Measurements from ENCODE around the gene SMYD5. TPM values are rescaled to one million over a fixed set of nuclear protein-coding genes. Genes with fewer than 3 reads are reported as not detected.

SMYD5 gene
- polyA plus RNA-seq, 3 donors, result 1.6 to 5.2 (median 1.7) TPM

- Mint-ChIP-seq H3K4me1 (peaks cover 11% of the 10 kb centered on the region), H3K36me3 (peaks cover 42 to 54% of the 10 kb centered on the region in 2 donors), H3K9me3 (no peaks in the 10 kb centered on the region), H3K27ac (peak overlapping the region in 2 of 7 donors; percentile 5 to 56), H3K27me3 (ENCODE audit: low read depth in 3 of 3) (peaks cover 1% of the 10 kb centered on the region in 3 donors), H3K4me3 (no peak overlapping the region)
- Histone ChIP-seq H3K4me1 (ENCODE audit: control insufficient read depth in 1 of 2, insufficient read depth in 2 of 2, low read length in 2 of 2) (peaks cover 0 to 8% of the 10 kb centered on the region in 2 donors), H3K9ac (ENCODE audit: insufficient read depth, low read length, poor library complexity, severe bottlenecking) (no peak overlapping the region), H3K4me3 (replicated peaks in 1 of 3; ENCODE audit: low read depth in 2 of 3, low read length in 3 of 3) (no peak overlapping the region), H4K20me1 (ENCODE audit: insufficient read depth, low read length) (no peaks in the 10 kb centered on the region), H3K36me3 (replicated peaks in 1 of 2; ENCODE audit: control insufficient read depth in 1 of 2, insufficient read depth in 2 of 2, low read length in 2 of 2) (peaks cover 39 to 81% of the 10 kb centered on the region in 2 donors), H3K79me2 (ENCODE audit: insufficient read depth, low read length) (no peaks in the 10 kb centered on the region), H3K27ac (ENCODE audit: low read depth in 1 of 2, low read length in 2 of 2) (no peak overlapping the region), H3K27me3 (ENCODE audit: control insufficient read depth in 2 of 2, insufficient read depth in 2 of 2, low read length in 2 of 2) (no peaks in the 10 kb centered on the region), H3K4me2 (replicated peaks; ENCODE audit: extremely low read depth, low read length, poor library complexity, severe bottlenecking) (no peak overlapping the region), H3K9me3 (replicated peaks in 1 of 2; ENCODE audit: control insufficient read depth in 1 of 2, insufficient read depth in 1 of 2, low read length in 2 of 2) (no peaks in the 10 kb centered on the region), H2AFZ (ENCODE audit: insufficient read depth, low read depth, low read length, poor library complexity, severe bottlenecking) (no peak overlapping the region)
- WGBS (ENCODE audit: insufficient coverage), result 100% methylated on average over 2 of the region's 2 CpGs
- TF ChIP-seq, protein P1, sequence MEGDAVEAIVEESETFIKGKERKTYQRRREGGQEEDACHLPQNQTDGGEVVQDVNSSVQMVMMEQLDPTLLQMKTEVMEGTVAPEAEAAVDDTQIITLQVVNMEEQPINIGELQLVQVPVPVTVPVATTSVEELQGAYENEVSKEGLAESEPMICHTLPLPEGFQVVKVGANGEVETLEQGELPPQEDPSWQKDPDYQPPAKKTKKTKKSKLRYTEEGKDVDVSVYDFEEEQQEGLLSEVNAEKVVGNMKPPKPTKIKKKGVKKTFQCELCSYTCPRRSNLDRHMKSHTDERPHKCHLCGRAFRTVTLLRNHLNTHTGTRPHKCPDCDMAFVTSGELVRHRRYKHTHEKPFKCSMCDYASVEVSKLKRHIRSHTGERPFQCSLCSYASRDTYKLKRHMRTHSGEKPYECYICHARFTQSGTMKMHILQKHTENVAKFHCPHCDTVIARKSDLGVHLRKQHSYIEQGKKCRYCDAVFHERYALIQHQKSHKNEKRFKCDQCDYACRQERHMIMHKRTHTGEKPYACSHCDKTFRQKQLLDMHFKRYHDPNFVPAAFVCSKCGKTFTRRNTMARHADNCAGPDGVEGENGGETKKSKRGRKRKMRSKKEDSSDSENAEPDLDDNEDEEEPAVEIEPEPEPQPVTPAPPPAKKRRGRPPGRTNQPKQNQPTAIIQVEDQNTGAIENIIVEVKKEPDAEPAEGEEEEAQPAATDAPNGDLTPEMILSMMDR (IDR thresholded peaks at IDR 0.05), result no peak
- DNase-seq, result no peak
- intact Hi-C loops (cut with micrococcal nuclease), result no loop called here
These were observed 43.0 kb downstream of the SMYD5 start for GRCh38 chr2:73257021-73257420.

DNA sequence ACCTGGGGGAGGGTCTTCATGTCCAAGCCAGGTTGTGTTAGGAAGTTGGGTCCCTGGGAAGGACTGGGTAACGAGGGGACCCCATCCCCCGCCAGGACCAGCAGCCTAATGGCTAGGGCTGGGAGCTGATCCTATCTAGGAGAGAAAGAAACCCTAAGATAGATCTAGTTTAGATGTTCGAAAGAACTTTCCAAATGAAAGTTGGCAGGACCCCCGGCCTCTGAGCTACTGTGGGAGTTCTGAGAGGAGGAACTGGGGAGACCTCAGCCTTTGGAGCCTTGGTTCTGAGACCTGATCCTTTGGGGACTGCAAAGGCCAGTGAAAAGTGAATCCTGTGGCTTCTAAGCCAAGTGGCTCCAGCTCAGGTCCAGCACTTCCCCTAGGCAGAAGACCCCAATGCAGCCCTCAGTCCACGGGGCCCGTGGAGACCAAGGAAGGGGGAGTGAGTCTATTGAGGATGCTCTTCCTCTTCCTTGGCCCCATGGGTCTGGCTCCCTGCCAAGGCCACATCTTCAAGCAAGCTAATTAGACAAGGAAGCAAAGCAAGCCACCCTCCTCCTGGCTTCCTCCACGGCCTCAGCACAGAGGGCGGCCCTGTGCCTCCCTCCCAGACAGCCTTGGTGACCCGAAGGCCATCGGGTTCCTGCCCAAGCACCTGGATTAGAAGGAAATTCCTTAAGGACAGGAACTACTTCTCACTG lies 43.5 kb downstream of the SMYD5 start:
- peak overlapping the region in 1 of 7 donors; percentile 5 for H3K27ac Mint-ChIP-seq
- Histone ChIP-seq H3K4me3 (replicated peaks in 1 of 3; ENCODE audit: low read depth in 2 of 3, low read length in 3 of 3) (no peak overlapping the region), H3K9ac (ENCODE audit: insufficient read depth, low read length, poor library complexity, severe bottlenecking) (no peak overlapping the region), H3K9me3 (replicated peaks in 1 of 2; ENCODE audit: control insufficient read depth in 1 of 2, insufficient read depth in 1 of 2, low read length in 2 of 2) (no peaks in the 10 kb centered on the region), H3K27me3 (ENCODE audit: control insufficient read depth in 2 of 2, insufficient read depth in 2 of 2, low read length in 2 of 2) (no peaks in the 10 kb centered on the region), H3K27ac (ENCODE audit: low read depth in 1 of 2, low read length in 2 of 2) (no peak overlapping the region), H3K79me2 (ENCODE audit: insufficient read depth, low read length) (no peaks in the 10 kb centered on the region), H3K4me2 (replicated peaks; ENCODE audit: extremely low read depth, low read length, poor library complexity, severe bottlenecking) (no peak overlapping the region), H4K20me1 (ENCODE audit: insufficient read depth, low read length) (no peaks in the 10 kb centered on the region), H3K4me1 (ENCODE audit: control insufficient read depth in 1 of 2, insufficient read depth in 2 of 2, low read length in 2 of 2) (peaks cover 0 to 8% of the 10 kb centered on the region in 2 donors), H2AFZ (ENCODE audit: insufficient read depth, low read depth, low read length, poor library complexity, severe bottlenecking) (no peak overlapping the region), H3K36me3 (replicated peaks in 1 of 2; ENCODE audit: control insufficient read depth in 1 of 2, insufficient read depth in 2 of 2, low read length in 2 of 2) (peaks cover 34 to 80% of the 10 kb centered on the region in 2 donors)
- no peak overlapping the region for H3K4me3 Mint-ChIP-seq
- peaks cover 1% of the 10 kb centered on the region in 3 donors for H3K27me3 Mint-ChIP-seq (ENCODE audit: low read depth in 3 of 3)
- TF ChIP-seq, protein P1 (IDR thresholded peaks at IDR 0.05), result no peak
- WGBS (ENCODE audit: insufficient coverage), result 48% methylated on average over 7 of the region's 10 CpGs
- H3K9me3 Mint-ChIP-seq, result no peaks in the 10 kb centered on the region
- peaks cover 38 to 48% of the 10 kb centered on the region in 2 donors for H3K36me3 Mint-ChIP-seq
- DNase-seq, result peak; percentile 24 to 41 (median 32)
- intact Hi-C loops (cut with micrococcal nuclease), result no loop called here
- H3K4me1 Mint-ChIP-seq, result peaks cover 11% of the 10 kb centered on the region
